Stimulated activated naive CD8-positive, alpha-beta T cell treated with anti-CD3 and anti-CD28 coated beads, Interleukin-15, amount 100 ng/mL, for 72 hours (primary cell): ENCODE measurements around the gene PHC1.
"Not testable (repeated sequence)": the region's sequence is repeated elsewhere in the genome, so short reads cannot be mapped to it uniquely, and the experiment has no call there.

Experiments
- ATAC-seq: fragments of 150-1000 bp; cut with Tn5 transposase; 2 replicates; pipeline ENCODE4 v1.10.0; 2021; ENCODE audit warnings: mild to moderate bottlenecking, moderate library complexity
- DNase-seq, 2 donors: peaks; one replicate each; pipeline ENCODE4 v3.0.0; 2021 to 2022
- H3K27ac Mint-ChIP-seq, 2 donors: one replicate each; pipeline ENCODE4 v1.8.0; 2022; ENCODE audit warnings: mild to moderate bottlenecking in 2 of 2, mixed read lengths in 2 of 2, moderate library complexity in 2 of 2
- H3K27me3 Mint-ChIP-seq: one replicate; pipeline ENCODE4 v1.8.0; 2022; ENCODE audit warnings: mixed read lengths
- H3K4me1 Mint-ChIP-seq: one replicate; pipeline ENCODE4 v1.8.0; 2022; ENCODE audit warnings: mild to moderate bottlenecking, mixed read lengths
- H3K4me3 Mint-ChIP-seq, 2 donors: one replicate each; pipeline ENCODE4 v1.8.0; 2022; ENCODE audit warnings: mild to moderate bottlenecking in 2 of 2, mixed read lengths in 2 of 2, moderate library complexity in 1 of 2
- H3K9me3 Mint-ChIP-seq, 2 donors: one replicate each; pipeline ENCODE4 v1.8.0; 2022; ENCODE audit warnings: mixed read lengths in 2 of 2

PHC1 gene

DNA sequence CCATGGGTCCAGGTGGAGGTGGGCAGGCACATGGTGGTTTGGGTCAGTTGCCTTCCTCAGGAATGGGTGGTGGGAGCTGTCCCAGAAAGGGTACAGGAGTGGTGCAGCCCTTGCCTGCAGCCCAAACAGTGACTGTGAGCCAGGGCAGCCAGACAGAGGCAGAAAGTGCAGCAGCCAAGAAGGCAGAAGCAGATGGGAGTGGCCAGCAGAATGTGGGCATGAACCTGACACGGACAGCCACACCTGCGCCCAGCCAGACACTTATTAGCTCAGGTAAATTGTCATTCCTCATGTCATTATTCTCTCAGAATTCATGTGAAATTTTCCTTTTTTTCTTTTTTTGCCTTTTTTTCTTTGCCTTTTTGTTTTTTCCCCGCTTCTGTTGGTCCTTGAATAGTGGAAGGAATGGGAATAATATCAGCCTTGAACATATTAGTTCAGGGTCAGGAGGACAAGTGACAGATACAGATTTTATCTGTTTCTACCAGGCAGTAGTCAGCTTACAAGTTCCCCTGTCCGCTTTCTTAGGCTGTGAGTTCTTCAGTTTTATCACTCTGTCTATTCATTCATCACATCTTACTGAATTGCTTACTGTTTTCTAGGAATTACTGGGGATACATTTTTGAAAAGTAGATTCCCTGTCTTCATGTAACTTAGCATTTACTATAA is 16.5 kb downstream of the PHC1 start:
- H3K4me3 Mint-ChIP-seq, H3K27ac Mint-ChIP-seq, ATAC-seq, DNase-seq, H3K9me3 Mint-ChIP-seq, H3K4me1 Mint-ChIP-seq, H3K27me3 Mint-ChIP-seq: not testable (repeated sequence)

DNA sequence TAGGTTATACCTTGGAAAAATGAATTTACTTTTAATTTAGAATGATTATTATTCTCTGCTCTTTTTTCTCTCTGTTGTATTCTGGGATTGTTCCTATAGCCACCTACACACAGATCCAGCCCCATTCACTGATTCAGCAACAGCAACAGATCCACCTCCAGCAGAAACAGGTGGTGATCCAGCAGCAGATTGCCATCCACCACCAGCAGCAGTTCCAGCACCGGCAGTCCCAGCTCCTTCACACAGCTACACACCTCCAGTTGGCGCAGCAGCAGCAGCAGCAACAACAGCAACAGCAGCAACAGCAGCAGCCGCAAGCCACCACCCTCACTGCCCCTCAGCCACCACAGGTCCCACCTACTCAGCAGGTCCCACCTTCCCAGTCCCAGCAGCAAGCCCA is 18.2 kb downstream of the PHC1 start:
- H3K9me3 Mint-ChIP-seq, DNase-seq, H3K4me1 Mint-ChIP-seq, H3K27ac Mint-ChIP-seq, ATAC-seq, H3K27me3 Mint-ChIP-seq, H3K4me3 Mint-ChIP-seq: not testable (repeated sequence)

DNA sequence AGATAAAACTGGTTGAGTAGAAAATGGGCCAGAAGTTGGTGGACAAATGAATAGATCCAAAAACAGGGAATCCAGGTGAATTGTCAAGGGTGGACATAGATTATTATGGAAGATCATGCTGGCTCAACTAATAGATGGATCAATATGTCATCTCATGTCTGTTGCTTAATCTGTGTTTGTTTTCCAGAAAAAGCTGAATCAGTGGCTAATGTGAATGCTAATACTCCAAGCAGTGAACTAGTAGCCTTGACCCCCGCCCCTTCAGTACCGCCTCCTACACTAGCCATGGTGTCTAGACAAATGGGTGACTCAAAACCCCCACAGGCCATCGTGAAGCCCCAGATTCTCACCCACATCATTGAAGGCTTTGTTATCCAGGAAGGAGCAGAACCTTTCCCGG is 19.8 kb downstream of the PHC1 start:
- DNase-seq, ATAC-seq, H3K27me3 Mint-ChIP-seq, H3K4me3 Mint-ChIP-seq, H3K9me3 Mint-ChIP-seq, H3K4me1 Mint-ChIP-seq: not testable (repeated sequence)
- peak overlapping the region in 1 of 2 donors; percentile 94 for H3K27ac Mint-ChIP-seq

DNA sequence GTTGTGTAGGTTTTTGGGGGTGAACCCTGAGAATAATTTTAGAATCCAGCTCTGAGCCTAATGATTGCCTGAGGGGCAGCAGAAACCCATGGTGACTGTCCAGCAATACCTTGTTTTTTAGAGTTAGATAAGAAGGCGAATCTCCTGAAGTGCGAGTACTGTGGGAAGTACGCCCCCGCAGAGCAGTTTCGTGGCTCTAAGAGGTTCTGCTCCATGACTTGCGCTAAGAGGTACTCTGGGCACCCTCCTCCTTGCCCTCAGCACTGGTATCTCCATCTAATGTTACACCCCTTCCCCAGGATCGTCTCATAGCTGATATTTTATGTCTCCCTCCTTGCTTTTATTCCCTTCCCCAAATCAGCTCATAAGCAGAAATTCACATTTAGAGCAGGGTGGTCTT is 22.4 kb downstream of the PHC1 start:
- ATAC-seq (no peak), DNase-seq (no peak)
- H3K27me3 Mint-ChIP-seq: no peaks in the 10 kb centered on the region
- no peaks in the 10 kb centered on the region for H3K9me3 Mint-ChIP-seq
- H3K4me1 Mint-ChIP-seq: no peaks in the 10 kb centered on the region
- H3K27ac Mint-ChIP-seq: no peak overlapping the region
- no peak overlapping the region for H3K4me3 Mint-ChIP-seq

DNA sequence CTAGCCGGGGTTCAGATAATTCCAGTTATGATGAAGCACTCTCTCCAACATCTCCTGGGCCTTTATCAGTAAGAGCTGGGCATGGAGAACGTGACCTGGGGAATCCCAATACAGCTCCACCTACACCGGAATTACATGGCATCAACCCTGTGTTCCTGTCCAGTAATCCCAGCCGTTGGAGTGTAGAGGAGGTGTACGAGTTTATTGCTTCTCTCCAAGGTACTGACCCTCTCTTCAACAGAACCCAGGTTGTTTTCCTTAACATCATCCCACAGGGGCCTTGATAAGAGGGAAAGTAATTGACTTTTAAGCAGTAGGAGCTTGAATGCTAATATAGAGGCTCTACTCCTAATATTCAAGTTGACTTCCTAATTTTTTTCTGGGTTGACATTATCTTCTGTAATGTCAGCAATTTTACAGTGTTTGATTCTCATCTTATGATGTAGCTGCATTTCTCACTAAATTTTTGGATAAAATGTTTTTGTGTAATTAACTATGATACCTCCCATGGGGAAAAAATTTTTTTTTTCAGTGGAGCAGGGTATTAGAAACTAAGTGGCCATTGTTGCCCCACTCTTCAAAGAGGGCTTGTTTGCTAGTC is 23.6 kb downstream of the PHC1 start:
- H3K4me3 Mint-ChIP-seq, H3K9me3 Mint-ChIP-seq, H3K27me3 Mint-ChIP-seq, H3K4me1 Mint-ChIP-seq, H3K27ac Mint-ChIP-seq, ATAC-seq, DNase-seq: not testable (repeated sequence)

DNA sequence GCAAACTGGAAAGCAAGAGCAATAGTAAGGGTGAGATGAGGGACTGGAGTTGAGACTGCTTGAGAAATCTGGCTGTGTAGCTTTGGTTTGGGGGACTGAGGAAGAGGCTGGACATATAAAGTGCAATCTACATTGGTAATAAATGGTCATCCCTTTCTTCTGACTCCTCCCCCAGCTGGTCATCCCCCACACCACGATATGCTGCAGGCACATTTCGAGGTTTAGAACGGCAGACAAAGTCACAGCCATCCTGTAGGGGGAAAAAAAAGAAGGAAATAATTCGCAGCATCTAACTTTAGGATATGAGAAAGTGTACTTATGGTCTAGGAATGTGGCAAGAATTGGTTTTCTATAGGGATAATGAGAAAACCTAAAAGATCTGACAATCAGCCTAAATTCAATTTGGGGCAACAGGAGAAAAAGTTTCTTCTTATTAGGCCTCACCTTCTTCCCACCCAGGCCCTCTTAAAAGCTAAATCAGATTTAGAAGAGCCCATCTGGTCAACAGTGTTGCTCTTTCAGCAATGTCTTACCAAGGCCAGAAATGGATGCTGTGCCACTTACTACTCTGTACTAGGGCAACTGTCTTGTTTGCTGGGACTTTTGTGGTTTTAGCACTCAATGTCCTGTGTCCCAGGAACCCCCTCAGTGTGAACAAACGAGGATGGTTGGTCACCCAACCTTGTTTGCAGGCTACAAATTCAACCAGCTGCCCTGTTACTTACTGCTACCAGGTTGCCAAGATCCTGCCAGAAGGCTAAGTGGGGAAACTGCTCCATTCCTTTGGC is 27.6 kb downstream of the PHC1 start:
- H3K27ac Mint-ChIP-seq: no peak overlapping the region
- no peaks in the 10 kb centered on the region for H3K27me3 Mint-ChIP-seq
- H3K4me3 Mint-ChIP-seq: no peak overlapping the region
- ATAC-seq (no peak), DNase-seq (no peak)
- H3K4me1 Mint-ChIP-seq: peaks cover 11% of the 10 kb centered on the region
- H3K9me3 Mint-ChIP-seq: no peaks in the 10 kb centered on the region

DNA sequence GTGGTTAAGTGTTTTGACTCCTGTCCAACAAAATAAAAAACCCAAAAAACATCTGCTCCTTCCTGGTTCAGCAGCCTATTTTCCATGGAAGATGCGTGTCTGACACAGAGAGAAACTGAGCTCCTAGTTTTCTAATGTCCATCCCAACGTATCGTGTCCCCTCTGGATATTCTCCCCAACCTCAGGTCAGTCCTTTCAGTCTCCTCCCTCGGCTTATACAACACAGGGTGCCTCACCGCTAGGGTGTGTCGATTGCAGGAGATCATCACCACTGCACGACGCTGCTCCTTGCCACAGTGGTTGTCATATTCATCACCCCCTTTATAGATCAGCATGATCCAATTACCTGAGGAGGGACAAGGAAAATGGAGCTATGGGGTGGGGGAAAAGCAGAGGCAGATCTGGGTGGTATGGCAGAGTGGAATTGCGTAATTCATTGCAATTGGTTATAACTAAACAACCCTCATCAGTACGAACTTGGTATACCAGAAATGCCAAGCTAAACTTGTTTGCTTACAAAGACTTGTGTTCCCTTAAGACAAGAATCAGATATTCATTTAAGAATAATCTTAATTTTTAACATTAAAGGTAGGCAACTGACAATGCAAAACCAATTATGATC is 29.4 kb downstream of the PHC1 start:
- H3K9me3 Mint-ChIP-seq: no peaks in the 10 kb centered on the region
- ATAC-seq (no peak), DNase-seq (no peak)
- H3K4me3 Mint-ChIP-seq: no peak overlapping the region
- H3K27me3 Mint-ChIP-seq: no peaks in the 10 kb centered on the region
- H3K27ac Mint-ChIP-seq: no peak overlapping the region
- H3K4me1 Mint-ChIP-seq: peaks cover 18% of the 10 kb centered on the region

DNA sequence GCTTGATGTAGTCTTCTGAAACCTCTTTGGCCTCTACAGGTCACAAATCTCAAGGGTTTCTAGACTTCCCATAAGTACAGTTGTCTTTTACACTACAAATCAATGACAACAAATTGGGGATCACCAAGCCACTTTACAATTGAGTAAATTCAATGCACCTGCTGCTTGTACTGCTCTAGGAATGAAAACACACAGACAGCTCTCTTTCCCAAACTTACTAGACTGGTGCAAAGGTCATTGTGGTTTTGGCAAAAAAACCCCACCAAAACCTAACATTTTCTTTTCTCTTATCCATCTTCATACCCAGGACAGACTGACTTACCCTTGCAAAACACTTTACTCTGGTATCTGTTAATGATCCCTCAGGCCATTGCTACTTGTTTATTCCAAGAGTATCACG is 32.4 kb downstream of the PHC1 start:
- H3K27ac Mint-ChIP-seq: peak overlapping the region; percentile 71 to 77
- peak overlapping the region; percentile 84 to 99 for H3K4me3 Mint-ChIP-seq
- H3K27me3 Mint-ChIP-seq: no peaks in the 10 kb centered on the region
- H3K9me3 Mint-ChIP-seq: no peaks in the 10 kb centered on the region
- H3K4me1 Mint-ChIP-seq: peaks cover 24% of the 10 kb centered on the region
- DNase-seq: no peak
- no peak for ATAC-seq

DNA sequence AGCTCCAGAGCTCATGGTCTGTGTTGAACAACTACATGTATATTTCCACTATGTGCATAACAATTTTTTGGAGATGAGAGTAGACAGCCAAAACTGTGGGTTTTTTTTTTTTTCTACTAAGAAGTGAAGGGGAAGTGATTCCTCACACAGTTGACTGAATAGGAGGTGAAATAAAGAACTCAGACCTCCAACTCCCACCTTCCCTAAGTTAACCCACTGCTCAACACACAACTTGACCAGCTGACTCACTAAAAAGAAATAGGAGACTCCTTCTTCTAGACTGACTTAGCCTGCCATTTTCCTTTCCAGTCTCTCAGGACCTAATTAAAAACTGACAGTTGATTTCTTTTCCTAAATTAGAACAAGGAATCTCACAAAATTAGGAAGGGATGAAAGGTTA is 33.4 kb downstream of the PHC1 start:
- Mint-ChIP-seq H3K27ac (no peak overlapping the region), H3K27me3 (no peaks in the 10 kb centered on the region), H3K4me3 (peak overlapping the region; percentile 84 to 99), H3K4me1 (peaks cover 34% of the 10 kb centered on the region), H3K9me3 (peaks cover under 1 to 3% of the 10 kb centered on the region in 2 donors)
- ATAC-seq: no peak
- no peak for DNase-seq

DNA sequence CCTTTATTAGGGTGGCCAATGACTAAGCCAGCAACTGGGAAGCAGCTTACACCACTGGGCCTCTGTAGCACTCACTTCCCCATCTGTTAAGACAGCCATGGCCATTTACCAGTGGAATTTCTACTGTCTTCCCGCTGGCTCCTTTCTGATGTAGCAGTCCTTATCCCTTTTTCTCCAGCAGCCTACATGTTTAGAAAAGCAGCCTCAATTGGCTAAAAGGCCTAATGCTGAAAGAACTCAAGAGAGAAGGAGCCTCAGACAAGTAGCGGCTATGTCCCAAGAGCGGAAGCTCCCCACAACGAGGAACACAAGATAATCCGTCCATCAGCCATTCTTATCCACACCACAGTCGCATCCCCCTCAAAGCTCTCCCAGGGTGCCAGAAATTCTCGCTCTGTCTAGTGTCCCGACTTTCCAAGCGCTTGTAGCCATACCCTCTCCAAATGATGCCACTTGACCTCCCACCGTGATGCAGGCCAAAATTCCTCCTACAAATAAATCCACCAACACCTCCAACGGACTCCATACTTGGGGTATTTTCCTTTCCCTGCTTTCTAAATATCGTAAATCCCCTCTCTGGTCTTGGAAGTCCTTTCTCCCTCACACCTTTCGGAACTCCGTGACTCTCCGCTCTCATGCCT is 34.5 kb downstream of the PHC1 start:
- H3K27ac Mint-ChIP-seq: peak overlapping the region; percentile 99
- peaks cover 45% of the 10 kb centered on the region for H3K4me1 Mint-ChIP-seq

DNA sequence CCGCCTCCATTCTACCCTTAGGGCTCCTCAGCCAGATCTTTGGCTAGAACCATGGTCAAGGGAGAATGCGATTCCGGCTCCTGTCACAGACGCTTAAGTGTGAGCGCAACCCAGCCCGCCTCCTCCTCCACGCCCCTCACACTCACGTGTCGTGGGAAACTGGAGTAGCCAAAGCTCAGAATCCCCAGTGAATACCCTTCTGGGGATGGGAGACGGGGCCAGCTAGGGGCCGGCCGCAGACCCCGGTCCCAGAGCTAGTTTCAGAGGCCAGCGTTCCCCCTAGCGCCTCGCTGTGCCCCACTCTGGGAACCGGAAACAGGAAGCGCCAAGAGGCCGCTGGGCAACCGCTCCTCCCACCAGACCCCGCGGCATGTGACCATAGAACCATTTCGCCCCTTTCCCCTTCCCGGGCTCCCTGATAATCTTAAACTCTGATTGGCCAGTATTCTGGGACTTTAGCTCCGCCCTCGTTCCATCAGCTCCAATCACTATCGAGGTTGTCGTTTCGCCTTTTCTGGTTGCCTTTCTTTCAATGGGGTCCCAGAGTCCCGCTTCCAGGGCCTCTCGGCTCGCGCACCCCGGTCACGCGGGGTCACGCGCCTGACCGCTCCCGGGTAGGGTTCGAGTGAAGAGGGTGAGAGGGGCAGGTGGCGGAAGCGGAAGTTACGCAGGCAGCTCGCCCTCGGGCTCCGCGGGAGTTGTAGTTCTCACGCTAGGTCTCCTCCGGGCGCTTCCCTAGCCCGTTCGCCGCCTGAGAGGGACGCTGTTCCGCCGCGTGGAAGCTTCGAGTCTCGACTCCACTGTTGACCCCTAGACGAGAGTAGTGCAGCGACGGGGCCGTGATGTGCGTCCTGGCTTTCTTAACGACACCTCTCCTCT is 35.3 kb downstream of the PHC1 start, which contains the start of gene M6PR:
M6PR (minus strand) TSS at position 304 of the 879 bp plus-strand sequence. CDS start 3,241 bp downstream, outside the sequence.
- H3K9me3 Mint-ChIP-seq: peaks cover 8 to 11% of the 10 kb centered on the region in 2 donors

More for the DNA sequence above, 34.5 kb downstream of the PHC1 start:
- H3K27me3 Mint-ChIP-seq: no peaks in the 10 kb centered on the region
- H3K9me3 Mint-ChIP-seq: peaks cover 8 to 11% of the 10 kb centered on the region in 2 donors
- DNase-seq (peak; percentile 14 to 15), ATAC-seq (no peak)
- H3K4me3 Mint-ChIP-seq: peak overlapping the region; percentile 94 to 99

DNA sequence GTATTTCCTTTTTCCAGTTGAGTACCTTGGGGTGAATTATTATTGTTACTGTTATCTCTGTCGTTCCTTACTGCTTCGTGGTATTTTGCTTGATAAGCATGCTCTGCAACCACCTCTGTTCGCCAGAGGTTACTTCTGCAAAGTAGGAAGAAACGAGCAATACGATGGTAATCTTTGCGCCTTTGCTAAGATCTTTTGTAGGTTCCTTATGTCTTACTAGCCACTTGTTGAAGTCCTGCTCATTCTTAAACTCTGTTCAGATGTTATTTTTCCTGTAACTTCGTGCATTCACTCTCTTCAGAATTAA is 35.9 kb downstream of the PHC1 start:
- Mint-ChIP-seq H3K27me3 (no peaks in the 10 kb centered on the region), H3K4me3 (peak overlapping the region; percentile 94 to 99), H3K4me1 (peaks cover 54% of the 10 kb centered on the region), H3K27ac (peak overlapping the region; percentile 99), H3K9me3 (peaks cover 8 to 11% of the 10 kb centered on the region in 2 donors)
- DNase-seq (no peak), ATAC-seq (peak; percentile 36)

More for the DNA sequence above, 35.3 kb downstream of the PHC1 start, which contains the start of gene M6PR:
- H3K4me1 Mint-ChIP-seq: peaks cover 53% of the 10 kb centered on the region
- peak; percentile 94 to 95 for DNase-seq
- H3K27ac Mint-ChIP-seq: peak within 1 kb of the TSS; percentile 99
- no peaks in the 10 kb centered on the region for H3K27me3 Mint-ChIP-seq
- H3K4me3 Mint-ChIP-seq: peak within 1 kb of the TSS; percentile 94 to 99
- ATAC-seq: peak; percentile 90

DNA sequence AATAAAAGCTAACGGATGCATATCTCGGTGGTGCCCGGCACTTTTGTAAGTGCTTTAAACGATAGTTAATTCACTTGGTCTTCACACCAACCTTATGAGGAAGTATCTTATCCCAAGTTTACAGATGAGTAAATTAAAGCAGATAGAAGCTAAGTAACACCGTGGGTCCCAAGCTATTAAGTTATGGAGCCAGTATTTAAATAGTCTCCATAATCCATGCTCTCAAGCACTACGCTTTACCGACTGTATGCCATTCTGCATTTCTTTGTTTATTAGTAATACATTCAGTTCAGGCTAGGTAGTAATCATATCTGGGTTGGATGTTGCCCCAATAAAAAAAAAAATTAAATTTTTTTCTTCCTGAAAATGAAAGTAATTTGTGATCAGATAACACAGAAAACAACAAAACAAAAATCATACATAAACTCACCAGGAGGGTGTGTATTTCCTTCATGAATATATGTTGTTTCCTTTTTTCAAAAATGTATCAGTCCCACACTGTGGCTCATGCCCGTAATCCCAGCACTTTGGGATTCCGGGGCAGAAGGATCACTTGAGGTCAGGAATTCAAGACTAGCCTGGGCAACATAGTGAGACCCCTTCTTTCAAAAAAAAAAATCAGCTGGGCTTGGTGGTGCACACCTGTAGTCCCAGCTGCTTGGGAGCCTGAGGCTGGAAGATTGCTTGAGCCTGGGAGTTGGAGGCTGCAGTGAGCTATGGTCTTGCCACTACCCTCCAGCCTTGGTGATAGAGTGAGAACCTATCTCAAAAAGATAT is 36.6 kb downstream of the PHC1 start:
- peaks cover 8 to 11% of the 10 kb centered on the region in 2 donors for H3K9me3 Mint-ChIP-seq
- H3K4me3 Mint-ChIP-seq: peak overlapping the region; percentile 94 to 99
- H3K4me1 Mint-ChIP-seq: peaks cover 53% of the 10 kb centered on the region
- peak overlapping the region; percentile 99 for H3K27ac Mint-ChIP-seq
- DNase-seq (no peak), ATAC-seq (no peak)
- H3K27me3 Mint-ChIP-seq: no peaks in the 10 kb centered on the region

DNA sequence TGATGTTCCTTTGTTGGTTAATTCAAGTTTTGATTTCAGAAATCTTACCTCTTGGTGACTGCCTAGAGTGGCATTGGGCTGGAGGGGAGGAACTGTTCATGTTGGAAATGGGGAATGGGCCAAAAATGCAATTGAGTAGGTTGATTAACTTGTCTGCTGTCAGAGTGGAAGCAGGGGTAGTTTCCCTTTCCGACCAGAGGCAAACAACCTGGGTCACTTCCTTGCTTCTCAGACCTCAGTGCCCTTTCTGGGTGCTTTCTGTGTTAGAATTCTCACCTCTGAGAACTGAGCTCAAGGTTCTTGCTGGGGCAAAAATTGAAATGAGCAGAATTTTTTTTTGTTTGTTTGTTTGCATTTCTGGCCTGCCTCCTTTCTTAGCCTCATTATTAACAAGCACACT is 37.4 kb downstream of the PHC1 start:
- ATAC-seq: no peak
- peak overlapping the region; percentile 60 to 70 for H3K4me3 Mint-ChIP-seq
- peak; percentile 25 to 58 for DNase-seq
- H3K9me3 Mint-ChIP-seq: peaks cover 8 to 11% of the 10 kb centered on the region in 2 donors
- no peaks in the 10 kb centered on the region for H3K27me3 Mint-ChIP-seq
- H3K27ac Mint-ChIP-seq: peak overlapping the region; percentile 37 to 38
- H3K4me1 Mint-ChIP-seq: peaks cover 50% of the 10 kb centered on the region
